ENCODE data around the gene CSRNP2. TPM values are rescaled to one million over a fixed set of nuclear protein-coding genes. Genes with fewer than 3 reads are reported as not detected.
A peak's percentile ranks its signal among the peaks of the same experiment; 100 is the strongest.

The CSRNP2 gene
- total and polyA plus RNA-seq, 2 donors = 11.7 to 16.7 TPM

- Histone ChIP-seq H3K9me3 (ENCODE audit: control insufficient read depth in 2 of 2, insufficient read depth in 1 of 2, low read length in 1 of 2) (no peaks in the 10 kb centered on the region), H3K27me3 (ENCODE audit: control insufficient read depth in 2 of 2, insufficient read depth in 1 of 2, low read length in 1 of 2) (no peaks in the 10 kb centered on the region), H3K4me1 (ENCODE audit: control insufficient read depth in 2 of 2, insufficient read depth in 2 of 2, low read length in 2 of 2) (peaks cover 9 to 22% of the 10 kb centered on the region in 2 donors), H3K36me3 (ENCODE audit: control insufficient read depth in 2 of 2, insufficient read depth in 2 of 2, low read length in 1 of 2) (peaks cover 8 to 26% of the 10 kb centered on the region in 2 donors), H3K27ac (ENCODE audit: low read depth in 1 of 2, low read length in 1 of 2) (no peak overlapping the region), H3K4me3 (ENCODE audit: low read length in 2 of 2) (no peak overlapping the region)
- 94% methylated on average over 3 of the region's 3 CpGs for WGBS
- no peak for DNase-seq (ENCODE audit: low read depth in 6 of 9, low spot score in 9 of 9)
Observed at GRCh38 chr12:51049525-51049924, 33.9 kb downstream of the CSRNP2 start.

- H3K27ac ChIP-seq (ENCODE audit: low read depth in 1 of 2, low read length in 1 of 2) = peak overlapping the region; percentile 88 to 96
- H3K36me3 ChIP-seq (ENCODE audit: control insufficient read depth in 2 of 2, insufficient read depth in 2 of 2, low read length in 1 of 2) = peaks cover 4 to 19% of the 10 kb centered on the region in 2 donors
- peaks cover 9 to 22% of the 10 kb centered on the region in 2 donors for H3K4me1 ChIP-seq (ENCODE audit: control insufficient read depth in 2 of 2, insufficient read depth in 2 of 2, low read length in 2 of 2)
- WGBS = 36% methylated on average over 14 of the region's 14 CpGs
- peak in 1 of 9 donors; percentile 46 for DNase-seq (ENCODE audit: low read depth in 6 of 9, low spot score in 9 of 9)
- no peaks in the 10 kb centered on the region for H3K9me3 ChIP-seq (ENCODE audit: control insufficient read depth in 2 of 2, insufficient read depth in 1 of 2, low read length in 1 of 2)
- no peaks in the 10 kb centered on the region for H3K27me3 ChIP-seq (ENCODE audit: control insufficient read depth in 2 of 2, insufficient read depth in 1 of 2, low read length in 1 of 2)
- peak overlapping the region; percentile 70 to 73 for H3K4me3 ChIP-seq (ENCODE audit: low read length in 2 of 2)
Observed at GRCh38 chr12:51048661-51049251, 34.6 kb downstream of the CSRNP2 start.

GRCh38 chr12:51047655-51048540 lies 35.5 kb downstream of the CSRNP2 start, which contains the start of gene LETMD1:
LETMD1 (plus strand) TSS chr12:51048327; CDS start chr12:51048357, 30 bp downstream.
- H3K9me3 ChIP-seq (ENCODE audit: control insufficient read depth in 2 of 2, insufficient read depth in 1 of 2, low read length in 1 of 2) = no peaks in the 10 kb centered on the region
- H3K27ac ChIP-seq (ENCODE audit: low read depth in 1 of 2, low read length in 1 of 2) = peak within 1 kb of the TSS; percentile 94 to 96
- 4% methylated on average over 51 of the region's 51 CpGs for WGBS
- peaks cover 9 to 22% of the 10 kb centered on the region in 2 donors for H3K4me1 ChIP-seq (ENCODE audit: control insufficient read depth in 2 of 2, insufficient read depth in 2 of 2, low read length in 2 of 2)
- peaks cover 0 to 11% of the 10 kb centered on the region in 2 donors for H3K36me3 ChIP-seq (ENCODE audit: control insufficient read depth in 2 of 2, insufficient read depth in 2 of 2, low read length in 1 of 2)
- H3K4me3 ChIP-seq (ENCODE audit: low read length in 2 of 2) = peak within 1 kb of the TSS; percentile 70 to 73
- no peaks in the 10 kb centered on the region for H3K27me3 ChIP-seq (ENCODE audit: control insufficient read depth in 2 of 2, insufficient read depth in 1 of 2, low read length in 1 of 2)
- DNase-seq (ENCODE audit: low read depth in 6 of 9, low spot score in 9 of 9) = peak; percentile 94 to 99 (median 97)

GRCh38 chr12:51036279-51036678 lies 47.1 kb downstream of the CSRNP2 start:
- H3K27me3 ChIP-seq (ENCODE audit: control insufficient read depth in 2 of 2, insufficient read depth in 1 of 2, low read length in 1 of 2) = no peaks in the 10 kb centered on the region
- H3K9me3 ChIP-seq (ENCODE audit: control insufficient read depth in 2 of 2, insufficient read depth in 1 of 2, low read length in 1 of 2) = no peaks in the 10 kb centered on the region
- no peaks in the 10 kb centered on the region for H3K36me3 ChIP-seq (ENCODE audit: control insufficient read depth in 2 of 2, insufficient read depth in 2 of 2, low read length in 1 of 2)
- H3K4me3 ChIP-seq (ENCODE audit: low read length in 2 of 2) = no peak overlapping the region
- H3K27ac ChIP-seq (ENCODE audit: low read depth in 1 of 2, low read length in 1 of 2) = no peak overlapping the region
- H3K4me1 ChIP-seq (ENCODE audit: control insufficient read depth in 2 of 2, insufficient read depth in 2 of 2, low read length in 2 of 2) = no peaks in the 10 kb centered on the region
- DNase-seq (ENCODE audit: low read depth in 6 of 9, low spot score in 9 of 9) = no peak
- 91% methylated on average over 3 of the region's 3 CpGs for WGBS

- no peak overlapping the region for H3K27ac ChIP-seq (ENCODE audit: low read depth in 1 of 2, low read length in 1 of 2)
- no peaks in the 10 kb centered on the region for H3K9me3 ChIP-seq (ENCODE audit: control insufficient read depth in 2 of 2, insufficient read depth in 1 of 2, low read length in 1 of 2)
- 96% methylated on average over 4 of the region's 4 CpGs for WGBS
- H3K4me1 ChIP-seq (ENCODE audit: control insufficient read depth in 2 of 2, insufficient read depth in 2 of 2, low read length in 2 of 2) = peaks cover 0 to 2% of the 10 kb centered on the region in 2 donors
- no peak overlapping the region for H3K4me3 ChIP-seq (ENCODE audit: low read length in 2 of 2)
- DNase-seq (ENCODE audit: low read depth in 6 of 9, low spot score in 9 of 9) = no peak
- no peaks in the 10 kb centered on the region for H3K36me3 ChIP-seq (ENCODE audit: control insufficient read depth in 2 of 2, insufficient read depth in 2 of 2, low read length in 1 of 2)
- H3K27me3 ChIP-seq (ENCODE audit: control insufficient read depth in 2 of 2, insufficient read depth in 1 of 2, low read length in 1 of 2) = no peaks in the 10 kb centered on the region
Observed at GRCh38 chr12:51033457-51034089, 49.8 kb downstream of the CSRNP2 start.

GRCh38 chr12:51033048-51033447 lies 50.3 kb downstream of the CSRNP2 start:
- no peaks in the 10 kb centered on the region for H3K36me3 ChIP-seq (ENCODE audit: control insufficient read depth in 2 of 2, insufficient read depth in 2 of 2, low read length in 1 of 2)
- no peak for DNase-seq (ENCODE audit: low read depth in 6 of 9, low spot score in 9 of 9)
- peaks cover 2 to 8% of the 10 kb centered on the region in 2 donors for H3K4me1 ChIP-seq (ENCODE audit: control insufficient read depth in 2 of 2, insufficient read depth in 2 of 2, low read length in 2 of 2)
- H3K9me3 ChIP-seq (ENCODE audit: control insufficient read depth in 2 of 2, insufficient read depth in 1 of 2, low read length in 1 of 2) = no peaks in the 10 kb centered on the region
- 93% methylated on average over 2 of the region's 2 CpGs for WGBS
- no peak overlapping the region for H3K4me3 ChIP-seq (ENCODE audit: low read length in 2 of 2)
- no peak overlapping the region for H3K27ac ChIP-seq (ENCODE audit: low read depth in 1 of 2, low read length in 1 of 2)
- H3K27me3 ChIP-seq (ENCODE audit: control insufficient read depth in 2 of 2, insufficient read depth in 1 of 2, low read length in 1 of 2) = no peaks in the 10 kb centered on the region

GRCh38 chr12:51028813-51029150 lies 54.6 kb downstream of the CSRNP2 start:
- Histone ChIP-seq H3K9me3 (ENCODE audit: control insufficient read depth in 2 of 2, insufficient read depth in 1 of 2, low read length in 1 of 2) (no peaks in the 10 kb centered on the region), H3K36me3 (ENCODE audit: control insufficient read depth in 2 of 2, insufficient read depth in 2 of 2, low read length in 1 of 2) (no peaks in the 10 kb centered on the region), H3K27me3 (ENCODE audit: control insufficient read depth in 2 of 2, insufficient read depth in 1 of 2, low read length in 1 of 2) (no peaks in the 10 kb centered on the region), H3K4me3 (ENCODE audit: low read length in 2 of 2) (no peak overlapping the region), H3K4me1 (ENCODE audit: control insufficient read depth in 2 of 2, insufficient read depth in 2 of 2, low read length in 2 of 2) (peaks cover 13 to 35% of the 10 kb centered on the region in 2 donors), H3K27ac (ENCODE audit: low read depth in 1 of 2, low read length in 1 of 2) (no peak overlapping the region)
- no peak for DNase-seq (ENCODE audit: low read depth in 6 of 9, low spot score in 9 of 9)
- WGBS = 85% methylated on average over 5 of the region's 5 CpGs

- DNase-seq (ENCODE audit: low read depth in 6 of 9, low spot score in 9 of 9) = peak in 3 of 9 donors; percentile 53 to 77 (median 55)
- no peaks in the 10 kb centered on the region for H3K27me3 ChIP-seq (ENCODE audit: control insufficient read depth in 2 of 2, insufficient read depth in 1 of 2, low read length in 1 of 2)
- no peaks in the 10 kb centered on the region for H3K9me3 ChIP-seq (ENCODE audit: control insufficient read depth in 2 of 2, insufficient read depth in 1 of 2, low read length in 1 of 2)
- WGBS = 47% methylated on average over 9 of the region's 9 CpGs
- peaks cover 0 to 3% of the 10 kb centered on the region in 2 donors for H3K36me3 ChIP-seq (ENCODE audit: control insufficient read depth in 2 of 2, insufficient read depth in 2 of 2, low read length in 1 of 2)
- no peak overlapping the region for H3K4me3 ChIP-seq (ENCODE audit: low read length in 2 of 2)
- H3K27ac ChIP-seq (ENCODE audit: low read depth in 1 of 2, low read length in 1 of 2) = no peak overlapping the region
- H3K4me1 ChIP-seq (ENCODE audit: control insufficient read depth in 2 of 2, insufficient read depth in 2 of 2, low read length in 2 of 2) = peaks cover 18 to 40% of the 10 kb centered on the region in 2 donors
Observed at GRCh38 chr12:51028126-51028812, 55.1 kb downstream of the CSRNP2 start.

All from thymus (tissue), 11 donors.